HG03280 (cell line): ENCODE measurements around the gene MSLN.
"Not testable (repeated sequence)": the region's sequence is repeated elsewhere in the genome, so short reads cannot be mapped to it uniquely, and the experiment has no call there.

Experiments used
- ATAC-seq: cut with Tn5 transposase; IDR thresholded peaks from one replicate; pipeline ENCODE4 v1.9.1; 2021; ENCODE audit warnings: mild to moderate bottlenecking, moderate library complexity; ENCODE audit not compliant: unreplicated experiment

MSLN gene

GRCh38 chr16:754121-754607, 6.4 kb upstream of the MSLN start:
- not testable (repeated sequence) for ATAC-seq

GRCh38 chr16:754656-755055, 5.9 kb upstream of the MSLN start:
- no peak for ATAC-seq

- no peak for ATAC-seq
These were observed 4.1 kb upstream of the MSLN start for GRCh38 chr16:756428-756827.

- no peak for ATAC-seq
These were observed 1.2 kb upstream of the MSLN start for GRCh38 chr16:759110-759910.

- no peak for ATAC-seq
These were observed 469 bp upstream of the MSLN start for GRCh38 chr16:760065-760464.

- ATAC-seq, result no peak
These were observed 1.3 kb downstream of the MSLN start for GRCh38 chr16:761625-762513.

- ATAC-seq, result no peak
These were observed 2.2 kb downstream of the MSLN start for GRCh38 chr16:762595-763268.

- ATAC-seq, result no peak
These were observed 3.0 kb downstream of the MSLN start for GRCh38 chr16:763369-764183.

- ATAC-seq, result no peak
These were observed 3.7 kb downstream of the MSLN start for GRCh38 chr16:764184-764750.

- no peak for ATAC-seq
These were observed 4.4 kb downstream of the MSLN start for GRCh38 chr16:764848-765487.

- no peak for ATAC-seq
These were observed 4.9 kb downstream of the MSLN start for GRCh38 chr16:765488-765865.

- no peak for ATAC-seq
These were observed 5.7 kb downstream of the MSLN start for GRCh38 chr16:766008-766819.

GRCh38 chr16:766820-767640, 6.5 kb downstream of the MSLN start:
- ATAC-seq, result no peak

GRCh38 chr16:767743-768235, 7.3 kb downstream of the MSLN start:
- ATAC-seq, result no peak

- ATAC-seq, result no peak
These were observed 7.9 kb downstream of the MSLN start for GRCh38 chr16:768428-768827.

GRCh38 chr16:769184-769784, 8.8 kb downstream of the MSLN start:
- ATAC-seq, result no peak

GRCh38 chr16:769934-770333, 9.4 kb downstream of the MSLN start:
- ATAC-seq, result no peak
